Globus pallidus (tissue), 1 donor: ENCODE measurements around the gene AHRR.
A peak's percentile ranks its signal among the peaks of the same experiment; 100 is the strongest.

Experiments used
- DNase-seq: peaks from one replicate; pipeline ENCODE4 v3.0.0-alpha.2; 2015; ENCODE audit warnings: low spot score

Gene AHRR

GRCh38 chr5:443239-444151, 122.0 kb downstream of the AHRR start:
- DNase-seq = no peak

GRCh38 chr5:444226-444625, 122.7 kb downstream of the AHRR start:
- no peak for DNase-seq

- no peak for DNase-seq
Observed at GRCh38 chr5:445591-445990, 124.1 kb downstream of the AHRR start.

- DNase-seq = no peak
Observed at GRCh38 chr5:446066-446882, 124.8 kb downstream of the AHRR start.

GRCh38 chr5:446883-447263, 125.4 kb downstream of the AHRR start:
- DNase-seq = no peak

- DNase-seq = no peak
Observed at GRCh38 chr5:447501-447900, 126.0 kb downstream of the AHRR start.

- DNase-seq = peak; percentile 63
Observed at GRCh38 chr5:448061-448765, 126.7 kb downstream of the AHRR start.

- DNase-seq = peak; percentile 19
Observed at GRCh38 chr5:448766-449090, 127.2 kb downstream of the AHRR start.

GRCh38 chr5:449151-449550, 127.6 kb downstream of the AHRR start:
- no peak for DNase-seq

GRCh38 chr5:451587-452458, 130.3 kb downstream of the AHRR start:
- DNase-seq = no peak

GRCh38 chr5:452978-453710, 131.6 kb downstream of the AHRR start:
- DNase-seq = no peak

GRCh38 chr5:453725-454481, 132.4 kb downstream of the AHRR start:
- DNase-seq = no peak

- DNase-seq = no peak
Observed at GRCh38 chr5:454936-455335, 133.4 kb downstream of the AHRR start.

- DNase-seq = no peak
Observed at GRCh38 chr5:455806-456205, 134.3 kb downstream of the AHRR start.

- no peak for DNase-seq
Observed at GRCh38 chr5:456351-457194, 135.1 kb downstream of the AHRR start.

- DNase-seq = no peak
Observed at GRCh38 chr5:457195-457961, 135.9 kb downstream of the AHRR start.

- no peak for DNase-seq
Observed at GRCh38 chr5:458547-459353, 137.2 kb downstream of the AHRR start.
